Measurements from ENCODE around the gene CCDC157.

Gene CCDC157

DNA sequence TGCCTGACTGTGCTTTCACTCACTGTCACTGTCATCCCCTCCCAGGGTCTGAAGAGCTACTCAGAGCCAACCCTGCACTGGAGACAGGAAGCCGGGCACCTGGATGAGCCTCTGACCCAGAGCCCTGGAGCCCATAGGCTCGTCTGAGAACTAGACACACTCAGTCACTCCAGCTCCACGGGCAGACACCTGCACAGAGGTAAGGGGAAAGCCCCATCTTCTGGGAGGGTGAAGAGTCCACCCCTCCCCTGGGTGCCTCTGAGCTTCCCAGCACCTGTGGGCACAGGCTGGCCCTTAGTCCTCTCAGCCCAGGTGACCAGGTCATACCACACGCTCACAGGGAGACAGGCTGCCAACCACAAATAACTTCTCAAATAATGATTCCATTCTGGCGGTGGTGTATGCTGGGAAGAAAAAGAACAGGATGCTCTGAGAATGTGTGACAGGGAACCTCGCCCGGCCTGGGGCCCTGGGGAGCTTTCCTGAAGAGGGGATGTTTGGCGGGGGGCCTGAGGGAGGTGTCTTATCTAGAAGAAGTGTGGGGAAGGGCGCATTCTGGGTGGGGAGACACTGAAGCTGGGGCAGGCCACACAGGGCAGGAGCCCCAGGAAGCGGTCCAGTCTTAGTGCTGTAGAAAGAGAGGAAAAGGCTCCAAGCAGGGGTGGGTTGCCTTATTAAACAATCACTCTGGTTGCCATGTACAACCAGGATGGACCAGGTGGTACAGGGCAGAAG, 5.3 kb downstream of the CCDC157 start:
- Histone ChIP-seq H3K36me3 (ENCODE audit: control insufficient read depth in 4 of 4, insufficient read depth in 4 of 4, low read length in 3 of 4) (no peaks in the 10 kb centered on the region), H3K27ac (ENCODE audit: insufficient read depth in 1 of 2, low read depth in 1 of 2, low read length in 2 of 2, poor library complexity in 1 of 2, severe bottlenecking in 2 of 2) (no peak overlapping the region), H3K4me3 (ENCODE audit: control insufficient read depth in 1 of 7, extremely low read depth in 1 of 7, insufficient read depth in 4 of 7, low read depth in 2 of 7, low read length in 6 of 7) (no peak overlapping the region), H3K27me3 (replicated peaks in 2 of 5; ENCODE audit: control insufficient read depth in 4 of 5, insufficient read depth in 5 of 5, low read length in 4 of 5) (no peaks in the 10 kb centered on the region), H3K4me1 (ENCODE audit: control extremely low read depth in 1 of 4, control insufficient read depth in 4 of 4, insufficient read depth in 4 of 4, low read length in 3 of 4) (peaks cover 0 to 6% (median 4%) of the 10 kb centered on the region in 4 experiments), H3K9me3 (ENCODE audit: control extremely low read depth in 1 of 5, control insufficient read depth in 4 of 5, insufficient read depth in 2 of 5, low read depth in 1 of 5, low read length in 4 of 5) (no peaks in the 10 kb centered on the region)
- DNase-seq: no peak
- POLR2A ChIA-PET: no interaction called here
- CTCF ChIA-PET: no interaction called here
- WGBS (ENCODE audit: insufficient coverage): 77% methylated on average over 5 of the region's 10 CpGs

- POLR2A ChIA-PET: no interaction called here
- WGBS (ENCODE audit: insufficient coverage): 80% methylated on average over 7 of the region's 7 CpGs
Measured at GRCh38 chr22:30362651-30363281, 6.0 kb downstream of the CCDC157 start.

GRCh38 chr22:30365891-30366290, 9.1 kb downstream of the CCDC157 start:
- no peaks in the 10 kb centered on the region for H3K36me3 ChIP-seq (ENCODE audit: control insufficient read depth in 4 of 4, insufficient read depth in 4 of 4, low read length in 3 of 4)
- DNase-seq: no peak
- CTCF ChIA-PET: interaction anchor here (1.0 to 2.0 kb wide), 5 partner anchors 8 to 77 kb away, joined by 3 to 7 read pairs (median 3); no protein-coding TSS in a partner anchor
- no peaks in the 10 kb centered on the region for H3K27me3 ChIP-seq (replicated peaks in 2 of 5; ENCODE audit: control insufficient read depth in 4 of 5, insufficient read depth in 5 of 5, low read length in 4 of 5)
- no peaks in the 10 kb centered on the region for H3K4me1 ChIP-seq (ENCODE audit: control extremely low read depth in 1 of 4, control insufficient read depth in 4 of 4, insufficient read depth in 4 of 4, low read length in 3 of 4)
- H3K9me3 ChIP-seq (ENCODE audit: control extremely low read depth in 1 of 5, control insufficient read depth in 4 of 5, insufficient read depth in 2 of 5, low read depth in 1 of 5, low read length in 4 of 5): no peaks in the 10 kb centered on the region
- H3K4me3 ChIP-seq (ENCODE audit: control insufficient read depth in 1 of 7, extremely low read depth in 1 of 7, insufficient read depth in 4 of 7, low read depth in 2 of 7, low read length in 6 of 7): no peak overlapping the region
- POLR2A ChIA-PET: no interaction called here
- WGBS (ENCODE audit: insufficient coverage): 97% methylated on average over 17 of the region's 18 CpGs
- H3K27ac ChIP-seq (ENCODE audit: insufficient read depth in 1 of 2, low read depth in 1 of 2, low read length in 2 of 2, poor library complexity in 1 of 2, severe bottlenecking in 2 of 2): no peak overlapping the region

More at GRCh38 chr22:30362651-30363281, 6.0 kb downstream of the CCDC157 start:
- no peak overlapping the region for H3K4me3 ChIP-seq (ENCODE audit: control insufficient read depth in 1 of 7, extremely low read depth in 1 of 7, insufficient read depth in 4 of 7, low read depth in 2 of 7, low read length in 6 of 7)
- DNase-seq: no peak
- CTCF ChIA-PET: no interaction called here
- no peaks in the 10 kb centered on the region for H3K36me3 ChIP-seq (ENCODE audit: control insufficient read depth in 4 of 4, insufficient read depth in 4 of 4, low read length in 3 of 4)
- H3K9me3 ChIP-seq (ENCODE audit: control extremely low read depth in 1 of 5, control insufficient read depth in 4 of 5, insufficient read depth in 2 of 5, low read depth in 1 of 5, low read length in 4 of 5): no peaks in the 10 kb centered on the region
- no peaks in the 10 kb centered on the region for H3K4me1 ChIP-seq (ENCODE audit: control extremely low read depth in 1 of 4, control insufficient read depth in 4 of 4, insufficient read depth in 4 of 4, low read length in 3 of 4)
- H3K27me3 ChIP-seq (replicated peaks in 2 of 5; ENCODE audit: control insufficient read depth in 4 of 5, insufficient read depth in 5 of 5, low read length in 4 of 5): no peaks in the 10 kb centered on the region
- H3K27ac ChIP-seq (ENCODE audit: insufficient read depth in 1 of 2, low read depth in 1 of 2, low read length in 2 of 2, poor library complexity in 1 of 2, severe bottlenecking in 2 of 2): no peak overlapping the region

- Histone ChIP-seq H3K9me3 (ENCODE audit: control extremely low read depth in 1 of 5, control insufficient read depth in 4 of 5, insufficient read depth in 2 of 5, low read depth in 1 of 5, low read length in 4 of 5) (no peaks in the 10 kb centered on the region), H3K4me1 (ENCODE audit: control extremely low read depth in 1 of 4, control insufficient read depth in 4 of 4, insufficient read depth in 4 of 4, low read length in 3 of 4) (peaks cover 0 to 5% (median under 1%) of the 10 kb centered on the region in 4 experiments), H3K27ac (ENCODE audit: insufficient read depth in 1 of 2, low read depth in 1 of 2, low read length in 2 of 2, poor library complexity in 1 of 2, severe bottlenecking in 2 of 2) (no peak overlapping the region), H3K4me3 (ENCODE audit: control insufficient read depth in 1 of 7, extremely low read depth in 1 of 7, insufficient read depth in 4 of 7, low read depth in 2 of 7, low read length in 6 of 7) (no peak overlapping the region), H3K36me3 (ENCODE audit: control insufficient read depth in 4 of 4, insufficient read depth in 4 of 4, low read length in 3 of 4) (no peaks in the 10 kb centered on the region), H3K27me3 (replicated peaks in 2 of 5; ENCODE audit: control insufficient read depth in 4 of 5, insufficient read depth in 5 of 5, low read length in 4 of 5) (no peaks in the 10 kb centered on the region)
- DNase-seq: no peak
- WGBS (ENCODE audit: insufficient coverage): 97% methylated on average over 8 of the region's 9 CpGs
- CTCF ChIA-PET: interaction anchor here (1.6 to 1.7 kb wide), 2 partner anchors 9 to 80 kb away, joined by 6 to 8 read pairs; no protein-coding TSS in a partner anchor
- POLR2A ChIA-PET: interaction anchor here (0.6 kb wide), 1 partner anchor 12 kb away, joined by 3 read pairs; the partner anchor contains the start of genes CCDC157 and SF3A1
Measured at GRCh38 chr22:30368420-30368819, 11.6 kb downstream of the CCDC157 start.

DNA sequence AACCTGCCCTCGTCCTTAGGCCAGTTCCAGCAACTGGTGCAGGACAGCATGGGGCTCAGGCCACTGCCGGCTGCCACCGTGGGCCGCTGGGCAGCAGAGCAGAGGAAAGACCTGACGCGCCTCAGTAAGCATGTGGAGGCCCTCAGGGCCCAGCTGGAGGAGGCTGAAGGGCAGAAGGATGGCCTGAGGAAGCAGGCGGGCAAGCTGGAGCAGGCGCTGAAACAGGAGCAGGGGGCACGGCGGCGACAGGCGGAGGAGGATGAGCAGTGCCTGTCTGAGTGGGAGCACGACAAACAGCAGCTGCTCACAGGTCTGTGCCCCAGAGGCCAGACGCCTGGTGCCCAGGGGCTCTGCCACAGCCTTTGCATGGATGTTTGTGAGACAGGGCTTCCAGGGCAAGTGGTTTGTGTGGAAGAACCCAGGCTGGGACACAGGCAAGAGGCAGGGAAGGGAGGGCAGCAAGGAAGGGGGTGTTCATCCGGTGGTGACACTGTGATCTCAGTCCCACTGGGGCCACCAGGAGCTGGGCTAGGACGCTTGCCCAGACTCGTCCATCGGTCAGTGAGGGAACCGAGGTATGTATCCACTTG, 13.9 kb downstream of the CCDC157 start:
- H3K4me1 ChIP-seq (ENCODE audit: control extremely low read depth in 1 of 4, control insufficient read depth in 4 of 4, insufficient read depth in 4 of 4, low read length in 3 of 4): peaks cover 0 to 5% (median under 1%) of the 10 kb centered on the region in 4 experiments
- peaks cover 0 to 5% (median 0%) of the 10 kb centered on the region in 4 experiments for H3K36me3 ChIP-seq (ENCODE audit: control insufficient read depth in 4 of 4, insufficient read depth in 4 of 4, low read length in 3 of 4)
- no peak overlapping the region for H3K27ac ChIP-seq (ENCODE audit: insufficient read depth in 1 of 2, low read depth in 1 of 2, low read length in 2 of 2, poor library complexity in 1 of 2, severe bottlenecking in 2 of 2)
- no peaks in the 10 kb centered on the region for H3K9me3 ChIP-seq (ENCODE audit: control extremely low read depth in 1 of 5, control insufficient read depth in 4 of 5, insufficient read depth in 2 of 5, low read depth in 1 of 5, low read length in 4 of 5)
- ChIA-PET POLR2A (no interaction called here), CTCF (no interaction called here)
- no peak for DNase-seq
- no peak overlapping the region for H3K4me3 ChIP-seq (ENCODE audit: control insufficient read depth in 1 of 7, extremely low read depth in 1 of 7, insufficient read depth in 4 of 7, low read depth in 2 of 7, low read length in 6 of 7)
- WGBS (ENCODE audit: insufficient coverage): 96% methylated on average over 14 of the region's 19 CpGs
- no peaks in the 10 kb centered on the region for H3K27me3 ChIP-seq (replicated peaks in 2 of 5; ENCODE audit: control insufficient read depth in 4 of 5, insufficient read depth in 5 of 5, low read length in 4 of 5)

GRCh38 chr22:30371321-30371720, 14.5 kb downstream of the CCDC157 start:
- Histone ChIP-seq H3K27me3 (replicated peaks in 2 of 5; ENCODE audit: control insufficient read depth in 4 of 5, insufficient read depth in 5 of 5, low read length in 4 of 5) (no peaks in the 10 kb centered on the region), H3K4me3 (ENCODE audit: control insufficient read depth in 1 of 7, extremely low read depth in 1 of 7, insufficient read depth in 4 of 7, low read depth in 2 of 7, low read length in 6 of 7) (no peak overlapping the region), H3K36me3 (ENCODE audit: control insufficient read depth in 4 of 4, insufficient read depth in 4 of 4, low read length in 3 of 4) (peaks cover 0 to 5% (median 0%) of the 10 kb centered on the region in 4 experiments), H3K4me1 (ENCODE audit: control extremely low read depth in 1 of 4, control insufficient read depth in 4 of 4, insufficient read depth in 4 of 4, low read length in 3 of 4) (peaks cover 0 to 5% (median under 1%) of the 10 kb centered on the region in 4 experiments), H3K27ac (ENCODE audit: insufficient read depth in 1 of 2, low read depth in 1 of 2, low read length in 2 of 2, poor library complexity in 1 of 2, severe bottlenecking in 2 of 2) (no peak overlapping the region), H3K9me3 (ENCODE audit: control extremely low read depth in 1 of 5, control insufficient read depth in 4 of 5, insufficient read depth in 2 of 5, low read depth in 1 of 5, low read length in 4 of 5) (no peaks in the 10 kb centered on the region)
- CTCF ChIA-PET: no interaction called here
- 98% methylated on average over 8 of the region's 9 CpGs for WGBS (ENCODE audit: insufficient coverage)
- POLR2A ChIA-PET: no interaction called here
- DNase-seq: no peak

DNA sequence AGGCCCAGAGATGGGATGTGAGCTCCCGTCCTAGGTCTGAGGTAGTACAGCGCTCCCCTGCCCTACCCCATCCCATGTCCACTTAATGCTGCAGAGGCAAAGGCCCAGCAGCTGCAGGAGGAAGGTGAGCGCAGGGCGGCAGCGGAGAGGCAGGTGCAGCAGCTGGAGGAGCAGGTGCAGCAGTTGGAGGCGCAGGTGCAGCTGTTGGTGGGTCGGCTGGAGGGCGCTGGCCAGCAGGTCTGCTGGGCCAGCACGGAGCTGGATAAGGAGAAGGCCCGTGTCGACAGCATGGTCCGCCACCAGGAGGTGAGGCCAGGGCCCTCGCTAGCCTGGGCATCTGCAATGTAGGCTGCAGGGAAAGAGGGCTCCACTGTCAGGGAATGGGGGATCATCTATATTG, 15.2 kb downstream of the CCDC157 start:
- Histone ChIP-seq H3K27me3 (replicated peaks in 2 of 5; ENCODE audit: control insufficient read depth in 4 of 5, insufficient read depth in 5 of 5, low read length in 4 of 5) (no peaks in the 10 kb centered on the region), H3K4me1 (ENCODE audit: control extremely low read depth in 1 of 4, control insufficient read depth in 4 of 4, insufficient read depth in 4 of 4, low read length in 3 of 4) (peaks cover 0 to 5% (median under 1%) of the 10 kb centered on the region in 4 experiments), H3K9me3 (ENCODE audit: control extremely low read depth in 1 of 5, control insufficient read depth in 4 of 5, insufficient read depth in 2 of 5, low read depth in 1 of 5, low read length in 4 of 5) (no peaks in the 10 kb centered on the region), H3K4me3 (ENCODE audit: control insufficient read depth in 1 of 7, extremely low read depth in 1 of 7, insufficient read depth in 4 of 7, low read depth in 2 of 7, low read length in 6 of 7) (no peak overlapping the region), H3K36me3 (ENCODE audit: control insufficient read depth in 4 of 4, insufficient read depth in 4 of 4, low read length in 3 of 4) (peaks cover 0 to 5% (median 0%) of the 10 kb centered on the region in 4 experiments), H3K27ac (ENCODE audit: insufficient read depth in 1 of 2, low read depth in 1 of 2, low read length in 2 of 2, poor library complexity in 1 of 2, severe bottlenecking in 2 of 2) (no peak overlapping the region)
- no peak for DNase-seq
- WGBS (ENCODE audit: insufficient coverage): 95% methylated on average over 12 of the region's 13 CpGs
- POLR2A ChIA-PET: no interaction called here
- CTCF ChIA-PET: no interaction called here
